Measurements from ENCODE around the gene GFRA1. TPM values are rescaled to one million over a fixed set of nuclear protein-coding genes. Genes with fewer than 3 reads are reported as not detected.

Gene GFRA1
- total and polyA plus RNA-seq, 2 of the 4 experiments (the other 2 are of a cell fraction) = 9.1 to 9.3 TPM

GRCh38 chr10:116175231-116175630, 97.8 kb downstream of the GFRA1 start:
- Histone ChIP-seq H3K9me3 (ENCODE audit: control insufficient read depth, insufficient read depth, low read length) (no peaks in the 10 kb centered on the region), H3K4me1 (ENCODE audit: control insufficient read depth, insufficient read depth, low read length) (no peaks in the 10 kb centered on the region), H4K8ac (ENCODE audit: low read depth in 2 of 2, low read length in 2 of 2) (no peak overlapping the region), H3K56ac (ENCODE audit: extremely low read depth, insufficient read depth, low read length) (no peak overlapping the region), H4K20me1 (ENCODE audit: insufficient read depth, low read length) (no peaks in the 10 kb centered on the region), H3K27ac (ENCODE audit: insufficient read depth, low read length) (no peak overlapping the region), H3K27me3 (ENCODE audit: control insufficient read depth, insufficient read depth, low read length) (no peaks in the 10 kb centered on the region), H3K79me1 (ENCODE audit: low read depth in 1 of 2, low read length in 2 of 2) (no peaks in the 10 kb centered on the region; a peak in 1 of 4 replicates), H3K36me3 (ENCODE audit: control insufficient read depth, insufficient read depth, low read length) (no peaks in the 10 kb centered on the region), H3K4me2 (ENCODE audit: low read depth, low read length) (no peak overlapping the region), H4K91ac (ENCODE audit: insufficient read depth, low read depth, low read length) (no peak overlapping the region), H2BK20ac (ENCODE audit: low read depth, low read length) (no peak overlapping the region), H2AFZ (replicated peaks; ENCODE audit: low read length, poor library complexity) (no peak overlapping the region), H3K4ac (ENCODE audit: low read depth, low read length) (no peak overlapping the region), H4K5ac (ENCODE audit: low read depth, low read length) (no peak overlapping the region), H3K9me1 (ENCODE audit: insufficient read depth, low read length) (no peaks in the 10 kb centered on the region), H2BK120ac (ENCODE audit: low read depth, low read length) (no peak overlapping the region), H3K9ac (ENCODE audit: low read depth, low read length) (no peak overlapping the region), H2BK15ac (ENCODE audit: low read depth, low read length) (no peak overlapping the region), H2AK5ac (ENCODE audit: low read depth, low read length) (no peak overlapping the region), H3K23ac (ENCODE audit: low read depth, low read length) (no peak overlapping the region), H2BK5ac (ENCODE audit: low read depth, low read length, poor library complexity, severe bottlenecking) (no peak overlapping the region), H3K18ac (ENCODE audit: low read depth, low read length) (no peak overlapping the region), H3K4me3 (ENCODE audit: insufficient read depth, low read depth, low read length) (no peak overlapping the region), H3K14ac (replicated peaks; ENCODE audit: low read depth, low read length) (no peak overlapping the region), H2AK9ac (replicated peaks; ENCODE audit: low read depth, low read length, poor library complexity) (no peak overlapping the region)
- TF ChIP-seq MAFK (IDR thresholded peaks at IDR 0.05; ENCODE audit: low read depth, low read length) (no peak), FOS (IDR thresholded peaks at IDR 0.05; ENCODE audit: low read depth, low read length) (no peak), CTCF (conservative IDR thresholded peaks at IDR 0.05; ENCODE audit: low read depth, low read length) (no peak), POLR2A (IDR thresholded peaks at IDR 0.05; ENCODE audit: low read depth, low read length) (no peak), ELK1 (IDR thresholded peaks at IDR 0.05; ENCODE audit: borderline replicate concordance, low read depth, low read length) (no peak), NFE2L2 (IDR thresholded peaks at IDR 0.05; ENCODE audit: low read depth, low read length) (no peak), CHD1 (IDR thresholded peaks at IDR 0.05; ENCODE audit: low read depth, low read length) (no peak), BHLHE40 (IDR thresholded peaks at IDR 0.05; ENCODE audit: low read depth, low read length) (no peak)
- intact Hi-C loops (cut with micrococcal nuclease) = loop anchor here (10.0 kb wide), 1 partner anchor 350 kb away; no protein-coding TSS in a partner anchor
- BruUV-seq (replicated peaks) = no TSS peak
- in situ Hi-C loops (cut with MboI; ENCODE audit: low sequenced_read_pairs) = no loop called here
- WGBS, 2 experiments (ENCODE audit: extremely low coverage in 2 of 2, insufficient read length in 1 of 2) = no CpG with 5 or more reads among the region's 8 CpGs
- dilution Hi-C loops (cut with HindIII; ENCODE audit: low sequenced_read_pairs, unreplicated experiment) = no loop called here
- ChIA-PET POLR2A (ENCODE audit: unreplicated experiment) (no interaction called here), CTCF (no interaction called here)
- DNase-seq = no peak
- no peak for ATAC-seq (ENCODE audit: low read depth)
